Esophagus squamous epithelium (tissue), 5 donors: Measurements from ENCODE around the gene ANKH. TPM values are rescaled to one million over a fixed set of nuclear protein-coding genes. Genes with fewer than 3 reads are reported as not detected.

ENCODE experiments used
- DNase-seq: peaks from one replicate; lab custom pipeline; 2025; lab: John Stamatoyannopoulos, UW
- H3K27ac ChIP-seq, 4 donors: fragments of 200-600 bp; sonication (generic); one replicate each; pipeline ENCODE4 v1.5.1; 2016 to 2019; ENCODE audit warnings: mild to moderate bottlenecking in 1 of 4
- H3K27me3 ChIP-seq, 4 donors: fragments of 200-600 bp; sonication (generic); 1 replicate in 3 of 4; 2 replicates in 1 of 4; pipeline versions ENCODE4 v1.5.1 to v1.6.0; 2017 to 2021; ENCODE audit warnings: antibody characterized with exemption in 1 of 4
- H3K36me3 ChIP-seq, 3 donors: fragments of 200-600 bp; sonication (generic); one replicate each; pipeline ENCODE4 v1.5.1; 2016 to 2019
- H3K4me1 ChIP-seq, 3 donors: fragments of 200-600 bp; sonication (generic); one replicate each; pipeline ENCODE4 v1.5.1; 2017 to 2019
- H3K4me3 ChIP-seq, 4 donors: fragments of 200-600 bp; sonication (generic); 1 replicate in 3 of 4; 2 replicates in 1 of 4; pipeline ENCODE4 v1.5.1; 2016 to 2019; ENCODE audit warnings: mild to moderate bottlenecking in 2 of 4, moderate library complexity in 1 of 4
- H3K9me3 ChIP-seq, 3 donors: fragments of 200-600 bp; sonication (generic); one replicate each; pipeline ENCODE4 v1.5.1; 2016 to 2019
- CTCF ChIP-seq, 6 experiments: fragments of 450-650 bp in 4 of 6; fragments of 200-600 bp in 2 of 6; sonication (generic) in 2 of 6; IDR thresholded peaks; one replicate each; pipeline ENCODE4 v1.5.1; 2016 to 2019; ENCODE audit warnings: antibody characterized with exemption in 6 of 6, mild to moderate bottlenecking in 4 of 6, moderate library complexity in 4 of 6
- POLR2A ChIP-seq, 4 donors: fragments of 450-650 bp; IDR thresholded peaks; one replicate each; pipeline ENCODE4 v1.6.1; 2017; ENCODE audit warnings: antibody characterized with exemption in 4 of 4, mild to moderate bottlenecking in 4 of 4, moderate library complexity in 3 of 4
- WGBS, 2 donors: methylation state at CpG; one replicate each; pipeline ENCODE4 v1.1.5; 2018; 5-methylcytosine and 5-hydroxymethylcytosine counted together
- intact Hi-C: fragments of 100-400 bp; cut with DNase I; formaldehyde crosslinking; loops from one replicate; pipeline ENCODE4 v1.15.0; 2022
- total RNA-seq, 4 donors: library from RNA; depleted of rRNA; stranded (reverse); fragments of >200 nt; gene quantifications; one replicate each; pipeline ENCODE4 v1.1.0, GENCODE V29; 2016
- donor health status: DM: yes; HTN: yes; CAD: no.

ANKH gene
- total RNA-seq, 4 donors from 2014 or later = 10.0 to 38.0 (median 16.7) TPM

DNA sequence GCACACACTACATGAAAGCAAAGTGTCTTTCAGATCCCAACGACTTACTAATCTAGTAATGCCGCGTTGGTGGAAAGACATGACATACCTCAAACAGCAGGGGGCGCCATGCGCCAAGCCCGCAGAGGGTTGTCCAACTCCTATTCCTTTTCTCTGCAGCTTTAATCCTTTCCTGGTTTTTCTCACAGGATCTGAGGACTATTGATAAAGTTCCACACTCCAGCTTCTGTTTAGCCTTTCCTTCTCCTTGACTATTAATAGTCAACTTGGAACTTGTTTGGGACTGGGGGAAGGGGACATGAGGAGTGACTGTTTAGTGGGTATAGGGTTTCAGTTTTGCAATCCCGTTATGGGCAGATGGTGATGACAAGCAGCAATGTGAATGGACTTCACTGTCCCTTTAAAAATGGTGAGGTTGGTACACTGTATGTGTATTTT, 144.1 kb downstream of the ANKH start:
- no peak overlapping the region for H3K27ac ChIP-seq
- WGBS, 2 donors = 11 to 13% methylated on average over 7 of the region's 7 CpGs
- no peaks in the 10 kb centered on the region for H3K27me3 ChIP-seq
- H3K4me1 ChIP-seq = peaks cover 0 to 13% (median 3%) of the 10 kb centered on the region in 3 donors
- intact Hi-C loops = loop anchor here (5.0 kb wide), 1 partner anchor 275 kb away; no protein-coding TSS in a partner anchor
- TF ChIP-seq CTCF (IDR thresholded peaks at IDR 0.05) (peak; percentile 83 to 97 (median 95)), POLR2A (IDR thresholded peaks at IDR 0.05) (no peak)
- no peak for DNase-seq
- H3K9me3 ChIP-seq = no peaks in the 10 kb centered on the region
- peaks cover 0 to 36% (median 0%) of the 10 kb centered on the region in 3 donors for H3K36me3 ChIP-seq
- H3K4me3 ChIP-seq = no peak overlapping the region

GRCh38 chr5:14726066-14726838, 145.3 kb downstream of the ANKH start:
- intact Hi-C loops = loop anchor here (5.0 kb wide), 1 partner anchor 276 kb away; no protein-coding TSS in a partner anchor
- Histone ChIP-seq H3K27ac (no peak overlapping the region), H3K27me3 (no peaks in the 10 kb centered on the region), H3K9me3 (no peaks in the 10 kb centered on the region), H3K4me1 (peaks cover 0 to 13% (median 3%) of the 10 kb centered on the region in 3 donors), H3K36me3 (peaks cover 0 to 28% (median 0%) of the 10 kb centered on the region in 3 donors), H3K4me3 (no peak overlapping the region)
- WGBS, 2 donors = 78 to 88% methylated on average over 11 to 13 of the region's 14 CpGs
- no peak for DNase-seq
- TF ChIP-seq POLR2A (IDR thresholded peaks at IDR 0.05) (no peak), CTCF (IDR thresholded peaks at IDR 0.05) (no peak)

DNA sequence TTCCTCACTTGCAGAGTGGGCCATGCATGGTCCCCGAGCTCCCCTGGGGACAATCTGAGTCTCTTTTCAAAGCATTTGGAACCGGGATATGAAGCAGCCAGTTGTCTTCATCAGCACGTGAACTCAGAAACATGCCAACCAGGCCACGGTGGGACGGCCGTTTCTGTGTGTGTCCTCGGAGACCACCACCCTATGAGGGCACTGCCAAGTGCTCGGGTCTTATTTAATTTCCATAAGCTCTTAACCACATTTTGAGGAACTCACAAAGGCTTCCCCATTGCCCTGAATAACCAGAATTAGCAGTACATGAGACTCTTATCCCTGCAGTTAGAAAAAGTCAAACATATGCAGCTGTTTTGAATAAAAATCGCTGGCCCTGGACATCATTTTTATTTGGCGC, 146.9 kb downstream of the ANKH start:
- no peak for DNase-seq
- TF ChIP-seq POLR2A (IDR thresholded peaks at IDR 0.05) (no peak), CTCF (IDR thresholded peaks at IDR 0.05) (no peak)

DNA sequence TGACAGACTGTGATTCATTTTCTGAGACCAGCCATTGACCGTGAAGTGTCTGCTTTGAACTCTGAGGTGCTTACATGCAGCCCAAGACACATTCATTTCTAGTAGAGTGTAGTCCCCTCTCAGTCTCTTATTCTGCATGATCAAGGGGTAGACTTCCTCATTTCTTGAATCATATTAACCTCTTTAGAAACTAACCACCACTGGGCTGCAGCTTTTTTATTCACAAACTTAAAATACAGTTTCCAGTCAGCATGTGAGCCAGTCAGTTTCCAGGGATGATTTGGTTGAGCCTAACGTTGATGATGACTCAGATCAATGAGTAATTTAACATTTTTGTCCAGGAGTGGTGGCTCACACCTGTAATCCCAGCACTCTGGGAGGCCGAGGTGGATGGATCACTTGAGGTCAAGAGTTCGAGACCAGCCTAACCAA, 147.9 kb downstream of the ANKH start:
- no peaks in the 10 kb centered on the region for H3K9me3 ChIP-seq
- peaks cover 0 to 19% (median 3%) of the 10 kb centered on the region in 3 donors for H3K4me1 ChIP-seq
- no peak overlapping the region for H3K27ac ChIP-seq
- no peak for DNase-seq
- intact Hi-C loops = no loop called here
- 40 to 60% methylated on average over 2 to 4 of the region's 4 CpGs for WGBS, 2 donors
- peaks cover 0 to 14% (median 0%) of the 10 kb centered on the region in 3 donors for H3K36me3 ChIP-seq
- TF ChIP-seq CTCF (IDR thresholded peaks at IDR 0.05) (no peak), POLR2A (IDR thresholded peaks at IDR 0.05) (no peak)
- no peak overlapping the region for H3K4me3 ChIP-seq
- no peaks in the 10 kb centered on the region for H3K27me3 ChIP-seq

More for the DNA sequence above, 146.9 kb downstream of the ANKH start:
- H3K27me3 ChIP-seq = no peaks in the 10 kb centered on the region
- no peaks in the 10 kb centered on the region for H3K9me3 ChIP-seq
- H3K36me3 ChIP-seq = peaks cover 0 to 19% (median 0%) of the 10 kb centered on the region in 3 donors
- 80 to 84% methylated on average over 9 to 10 of the region's 10 CpGs for WGBS, 2 donors
- H3K27ac ChIP-seq = no peak overlapping the region
- H3K4me1 ChIP-seq = peaks cover 0 to 19% (median 3%) of the 10 kb centered on the region in 3 donors
- no peak overlapping the region for H3K4me3 ChIP-seq
- intact Hi-C loops = loop anchor here (5.0 kb wide), 1 partner anchor 278 kb away; no protein-coding TSS in a partner anchor

DNA sequence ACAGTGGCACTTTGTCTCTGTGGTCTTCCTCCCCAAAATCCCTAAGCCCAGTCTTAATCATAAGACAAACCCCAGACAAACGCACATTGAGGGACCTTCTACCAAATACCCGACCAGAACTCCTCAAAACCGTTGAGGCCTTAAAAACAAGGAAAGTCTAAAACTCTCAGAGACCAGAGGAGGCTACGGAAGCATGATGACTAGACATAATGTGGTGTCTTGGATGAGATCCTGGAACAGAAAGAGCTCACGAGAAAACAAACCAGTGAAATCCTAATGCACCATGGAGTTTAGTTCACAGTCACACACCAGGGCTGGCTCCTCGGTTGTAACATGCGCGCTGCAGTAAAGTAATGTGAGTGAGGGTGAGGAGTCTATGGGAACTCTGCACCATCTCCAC, 148.7 kb downstream of the ANKH start:
- Histone ChIP-seq H3K9me3 (no peaks in the 10 kb centered on the region), H3K27me3 (no peaks in the 10 kb centered on the region), H3K36me3 (peaks cover 0 to 16% (median 0%) of the 10 kb centered on the region in 3 donors), H3K4me1 (peaks cover 0 to 15% (median 3%) of the 10 kb centered on the region in 3 donors), H3K4me3 (no peak overlapping the region), H3K27ac (no peak overlapping the region)
- DNase-seq = no peak
- intact Hi-C loops = no loop called here
- 93 to 94% methylated on average over 8 of the region's 8 CpGs for WGBS, 2 donors
- TF ChIP-seq POLR2A (IDR thresholded peaks at IDR 0.05) (no peak), CTCF (IDR thresholded peaks at IDR 0.05) (no peak)
